Stimulated activated CD4-positive, alpha-beta T cell treated with anti-CD3 and anti-CD28 coated beads, Interleukin-4, amount 100 ng/mL, for 4 hours (primary cell): ENCODE data around the gene CTNNA2.

Source experiments
- DNase-seq, 2 experiments: peaks; one replicate each; pipeline ENCODE4 v3.0.0-alpha.2; 2020

Gene CTNNA2

DNA sequence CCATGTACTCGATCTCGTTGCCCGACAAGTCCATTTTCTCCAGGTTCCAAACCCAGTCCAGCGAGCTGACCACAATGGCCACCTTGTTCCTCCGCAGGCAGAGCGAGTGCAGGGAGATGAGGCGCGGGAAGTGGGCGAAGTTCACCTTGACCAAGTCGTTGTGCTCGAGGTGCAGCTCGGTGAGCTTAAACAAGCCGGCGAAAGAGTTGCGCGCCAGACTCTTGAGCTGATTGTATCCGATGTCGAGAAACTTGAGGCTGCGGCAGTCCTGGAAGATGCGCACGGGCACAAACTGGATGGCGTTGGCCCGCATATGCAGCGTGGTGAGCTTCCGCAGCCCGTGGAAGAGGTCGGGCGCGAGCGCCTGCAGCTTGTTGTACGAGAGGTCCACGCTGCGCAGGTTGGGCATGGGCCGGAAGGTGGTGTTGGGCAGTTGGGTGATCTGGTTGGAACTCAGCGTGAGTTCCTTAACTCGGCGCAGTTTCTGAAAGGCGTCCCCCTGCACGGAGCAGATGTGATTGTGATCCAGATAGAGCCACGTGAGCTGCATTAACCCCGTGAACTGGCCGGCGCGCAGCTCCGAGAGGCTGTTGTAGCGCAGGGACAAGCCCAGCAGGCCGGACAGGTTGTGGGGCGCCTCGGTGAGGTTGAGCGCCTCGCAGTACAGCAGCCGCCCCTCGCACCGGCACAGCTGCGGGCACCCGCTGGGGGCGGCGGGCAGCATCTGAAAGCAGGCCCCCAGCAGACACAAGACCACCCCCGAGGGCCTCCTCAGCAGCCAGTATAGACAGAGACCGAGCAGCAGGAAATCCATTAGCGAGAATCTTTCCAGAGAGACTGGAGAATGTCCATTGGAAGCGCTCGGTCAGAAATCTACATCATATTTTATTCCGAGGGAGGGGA lies 790.4 kb downstream of the CTNNA2 start:
- no peak for DNase-seq

GRCh38 chr2:80303909-80304837 lies 791.3 kb downstream of the CTNNA2 start, which contains the start of gene LRRTM1:
Gene LRRTM1, minus strand, starts transcription at chr2:80304752. Its CDS starts 933 bp downstream, at chr2:80303819.
- no peak for DNase-seq

GRCh38 chr2:80311304-80311703 lies 798.5 kb downstream of the CTNNA2 start:
- DNase-seq, result no peak

- DNase-seq, result no peak
Observed at GRCh38 chr2:80312282-80312839, 799.5 kb downstream of the CTNNA2 start.

DNA sequence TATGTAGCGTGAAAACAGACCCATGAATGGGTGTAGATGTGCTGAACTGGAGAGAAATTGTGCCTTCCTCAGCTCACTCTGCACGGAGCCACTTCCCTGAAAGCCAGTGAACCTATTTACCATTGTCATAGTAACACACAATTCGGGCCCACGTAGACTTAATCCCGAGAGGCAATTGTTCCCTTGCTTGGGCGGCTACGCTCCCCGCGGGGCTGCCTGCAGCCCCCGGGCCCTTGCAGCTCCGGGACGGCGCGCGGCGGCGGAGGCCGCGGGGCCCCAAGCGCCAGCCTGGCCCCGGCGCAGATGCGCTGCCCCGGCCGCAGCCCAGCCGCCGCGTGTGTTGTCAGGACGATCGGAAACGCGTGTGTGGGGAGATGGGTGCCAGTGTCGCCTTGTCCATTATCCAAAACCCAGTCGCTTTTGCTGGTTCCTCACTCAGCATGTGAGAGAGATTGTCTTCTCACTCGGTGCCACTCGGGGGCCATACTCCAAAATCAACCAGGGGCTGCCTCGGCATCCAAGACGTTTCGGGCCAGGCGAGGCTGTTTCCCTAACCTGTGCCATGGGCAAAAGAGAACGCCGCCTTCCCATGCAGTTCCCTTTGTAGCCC lies 809.6 kb downstream of the CTNNA2 start:
- DNase-seq, result no peak

DNA sequence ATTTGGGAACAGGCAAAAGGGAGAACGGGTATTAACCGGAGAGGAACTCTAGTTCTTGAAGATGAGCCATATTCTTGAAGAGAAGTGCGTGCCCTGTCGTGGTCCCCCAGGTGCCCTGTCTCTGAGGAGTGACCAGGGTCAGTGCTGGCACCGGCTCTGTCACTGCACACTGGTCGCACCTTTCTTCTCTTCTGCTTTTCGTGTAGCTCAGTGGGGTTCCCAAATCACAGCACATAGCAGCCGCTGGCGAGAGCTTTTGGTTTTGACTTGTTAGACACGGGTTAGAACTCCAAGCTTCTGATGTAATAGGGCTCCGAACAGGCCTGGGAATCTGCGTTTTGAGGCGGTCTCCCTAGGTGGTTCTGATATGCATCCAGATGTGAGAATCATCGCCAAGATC lies 810.1 kb downstream of the CTNNA2 start:
- no peak for DNase-seq

- no peak for DNase-seq
Observed at GRCh38 chr2:80323610-80324009, 810.8 kb downstream of the CTNNA2 start.

GRCh38 chr2:80324525-80324924 lies 811.7 kb downstream of the CTNNA2 start:
- no peak for DNase-seq

DNA sequence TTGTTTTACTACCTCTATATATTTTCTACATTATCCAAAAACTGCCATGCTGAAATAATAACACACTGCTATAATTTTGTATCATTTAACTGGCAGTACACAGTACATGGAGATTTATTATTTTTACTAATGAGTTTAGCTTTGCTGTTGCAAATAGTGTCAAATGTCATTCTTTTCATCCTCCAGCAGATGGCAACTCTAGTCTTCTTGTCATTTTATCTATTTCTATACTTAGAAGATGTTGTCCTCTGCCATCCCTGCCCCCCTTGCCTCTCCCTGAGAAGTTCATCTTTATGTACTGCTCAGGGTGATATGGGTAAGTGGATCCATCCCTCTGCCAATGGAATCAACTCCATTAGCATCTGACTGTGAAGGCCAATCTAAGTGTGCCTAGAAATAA lies 813.4 kb downstream of the CTNNA2 start:
- no peak for DNase-seq

GRCh38 chr2:80326861-80327260 lies 814.0 kb downstream of the CTNNA2 start:
- DNase-seq, result no peak

DNA sequence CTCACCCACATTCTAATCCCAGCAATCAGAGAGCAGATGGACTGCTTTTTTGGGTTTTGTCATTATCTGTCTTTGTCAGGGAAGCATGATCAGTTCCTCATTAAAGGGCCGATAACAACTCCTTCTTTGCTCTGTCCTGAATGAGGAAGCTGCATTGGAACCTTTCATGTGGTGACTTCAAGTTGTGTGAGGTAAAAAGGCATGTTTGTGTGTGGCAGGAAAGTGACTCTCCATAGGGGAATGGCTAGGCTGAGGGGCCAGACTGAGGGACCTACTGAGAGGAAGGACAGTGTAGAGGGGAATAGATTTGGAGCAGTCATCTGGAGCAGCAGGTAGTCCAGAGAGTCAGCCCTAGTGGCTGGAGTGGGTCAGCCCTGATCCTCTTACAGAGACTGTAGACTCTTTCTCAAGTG lies 815.3 kb downstream of the CTNNA2 start:
- no peak for DNase-seq

DNA sequence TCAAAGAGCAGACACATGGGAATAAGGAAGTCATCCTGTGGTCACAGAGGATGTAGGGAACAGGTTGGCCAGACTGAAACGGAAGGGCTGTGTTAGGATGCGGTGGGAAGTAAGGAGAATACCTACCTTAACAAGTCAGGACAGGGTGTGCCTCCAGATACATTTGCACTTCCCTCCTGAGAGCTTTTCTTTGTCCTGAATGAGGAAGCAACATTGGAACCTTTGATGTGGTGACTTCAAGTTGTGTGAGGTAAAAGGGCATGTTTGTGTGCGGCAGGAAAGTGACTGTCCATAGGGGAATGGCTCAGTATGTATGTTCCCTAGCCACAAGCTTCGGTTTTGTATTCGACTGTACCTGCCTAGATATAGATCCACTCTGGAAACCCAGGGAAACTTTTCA lies 816.6 kb downstream of the CTNNA2 start:
- DNase-seq, result no peak

- no peak for DNase-seq
Observed at GRCh38 chr2:80330527-80331450, 817.9 kb downstream of the CTNNA2 start.

- DNase-seq, result no peak
Observed at GRCh38 chr2:80333886-80334285, 821.0 kb downstream of the CTNNA2 start.

DNA sequence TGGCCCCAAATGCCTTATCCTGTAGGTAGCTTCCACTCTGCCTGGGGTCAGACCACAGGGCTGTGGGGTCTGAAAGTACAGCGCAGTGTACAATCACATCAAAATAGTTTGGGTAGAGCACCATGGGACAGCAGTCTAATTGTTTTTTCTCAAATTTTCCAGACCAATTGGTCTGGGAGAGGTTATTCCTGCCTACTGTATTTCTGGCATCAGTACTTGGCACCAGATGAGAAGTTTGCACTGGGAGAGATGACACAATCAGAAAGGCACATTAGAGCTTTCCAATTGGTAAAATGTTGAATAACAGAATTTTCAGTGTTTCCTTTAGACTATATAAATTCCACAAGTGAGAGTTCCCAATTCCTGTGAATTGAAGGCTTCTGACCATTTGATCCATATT lies 822.6 kb downstream of the CTNNA2 start:
- DNase-seq, result no peak

GRCh38 chr2:80338794-80339193 lies 825.9 kb downstream of the CTNNA2 start:
- no peak for DNase-seq

GRCh38 chr2:80340022-80340421 lies 827.2 kb downstream of the CTNNA2 start:
- DNase-seq, result no peak

DNA sequence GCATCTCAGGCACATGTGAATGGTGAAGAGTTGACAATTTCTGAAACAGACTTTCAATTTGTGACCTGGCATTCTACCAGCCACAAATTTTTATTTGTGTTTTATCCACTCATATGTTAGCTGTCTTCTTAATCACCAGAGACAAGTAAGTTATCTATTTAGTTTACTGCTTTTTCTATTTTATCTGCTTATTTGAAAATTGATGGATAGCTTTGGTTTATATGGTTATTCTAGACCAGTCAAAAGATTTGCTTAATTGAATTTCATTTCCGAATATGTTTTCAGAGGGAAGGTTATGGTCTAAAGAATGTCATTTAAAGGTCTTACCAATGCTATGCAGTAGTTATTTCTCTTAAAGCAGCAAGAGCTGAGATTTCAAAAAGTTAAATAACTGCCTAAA lies 835.2 kb downstream of the CTNNA2 start:
- no peak for DNase-seq

GRCh38 chr2:80348953-80349352 lies 836.1 kb downstream of the CTNNA2 start:
- no peak for DNase-seq

DNA sequence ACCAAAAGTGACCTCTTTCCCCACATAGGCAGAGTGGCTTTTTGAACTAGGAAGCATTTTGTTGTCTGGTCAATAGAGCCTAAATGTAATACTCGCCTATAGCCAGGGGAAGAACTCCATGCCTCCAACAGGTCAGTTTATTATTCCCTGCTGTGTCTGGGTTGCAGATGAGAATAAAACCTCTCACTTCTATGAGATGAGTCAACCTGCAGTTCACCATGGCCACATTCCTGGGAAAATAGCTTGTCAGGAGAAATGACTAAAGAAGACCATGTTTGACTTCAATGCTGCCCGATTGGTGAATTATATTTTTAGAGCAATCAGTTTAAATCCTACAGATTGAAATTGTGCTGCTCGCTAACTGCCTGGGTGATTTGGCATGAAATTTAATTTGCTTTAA lies 838.4 kb downstream of the CTNNA2 start:
- DNase-seq, result no peak

DNA sequence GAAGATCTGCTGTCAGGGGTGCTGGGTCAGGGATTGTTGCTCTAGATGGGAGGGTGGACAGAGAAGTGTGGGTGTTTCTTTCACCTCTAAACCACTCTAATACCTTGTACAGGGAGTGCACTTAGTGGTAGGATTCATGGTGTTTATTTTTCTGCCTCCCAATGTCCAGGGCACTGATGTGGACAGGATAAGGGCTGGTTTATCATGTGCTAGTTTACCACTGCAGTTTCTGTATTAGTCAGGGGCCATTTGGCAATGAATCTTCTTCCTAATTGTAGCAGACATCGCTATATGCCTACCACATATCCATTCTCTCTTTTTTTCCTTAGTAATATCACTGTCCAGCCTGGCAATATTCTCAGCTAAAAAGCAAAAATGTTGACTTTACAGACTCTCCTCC lies 842.0 kb downstream of the CTNNA2 start:
- no peak for DNase-seq

DNA sequence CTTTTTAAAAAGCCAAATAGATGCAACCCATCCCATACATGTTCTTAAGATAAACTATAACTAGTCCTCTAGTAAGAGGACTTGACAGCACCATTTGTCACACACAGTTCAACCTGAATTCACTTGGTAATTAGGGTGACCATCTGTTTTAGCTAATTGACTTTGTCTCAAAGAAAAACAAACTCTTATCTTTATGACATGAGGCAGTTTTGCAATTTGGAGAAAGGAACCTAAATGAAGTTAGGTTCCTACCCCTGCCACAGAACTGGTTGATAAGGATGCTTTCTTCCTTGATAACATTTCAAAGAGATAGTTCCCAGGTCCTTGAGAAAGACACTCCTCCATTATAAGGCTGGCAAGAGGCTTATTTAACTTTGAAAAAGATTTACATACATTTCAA lies 849.1 kb downstream of the CTNNA2 start:
- DNase-seq, result no peak
